Uterus (tissue), 4 donors: Measurements from ENCODE around the gene GLIS1. TPM values are rescaled to one million over a fixed set of nuclear protein-coding genes. Genes with fewer than 3 reads are reported as not detected.

Experiments
- DNase-seq, 2 donors: peaks; one replicate each; pipeline ENCODE4 v3.0.0-alpha.2; 2019 to 2020
- H3K27ac ChIP-seq, 2 donors: fragments of 200-600 bp; sonication (generic); 1 replicate in 1 of 2; 2 replicates in 1 of 2; pipeline ENCODE4 v1.5.1; 2016 to 2018
- H3K27me3 ChIP-seq, 2 donors: fragments of 200-600 bp; sonication (generic); one replicate each; pipeline ENCODE4 v1.5.1; 2018 to 2019; ENCODE audit warnings: control low read depth in 1 of 2
- H3K36me3 ChIP-seq, 2 donors: fragments of 200-600 bp; sonication (generic); one replicate each; pipeline ENCODE4 v1.5.1; 2019; ENCODE audit warnings: control low read depth in 1 of 2
- H3K4me1 ChIP-seq, 2 donors: fragments of 200-600 bp; sonication (generic); one replicate each; pipeline ENCODE4 v1.5.1; 2018 to 2019; ENCODE audit warnings: control low read depth in 1 of 2
- H3K4me3 ChIP-seq, 2 donors: fragments of 200-600 bp; sonication (generic); 1 replicate in 1 of 2; 2 replicates in 1 of 2; pipeline ENCODE4 v1.5.1; 2018 to 2019; ENCODE audit warnings: mild to moderate bottlenecking in 1 of 2
- H3K9me3 ChIP-seq, 2 donors: fragments of 200-600 bp; sonication (generic); one replicate each; pipeline ENCODE4 v1.5.1; 2019; ENCODE audit warnings: control low read depth in 1 of 2
- POLR2A ChIP-seq, 2 donors: fragments of 450-650 bp; IDR thresholded peaks; one replicate each; pipeline ENCODE4 v1.6.1; 2016; ENCODE audit warnings: antibody characterized with exemption in 2 of 2, mild to moderate bottlenecking in 1 of 2, moderate library complexity in 1 of 2
- intact Hi-C: fragments of 100-400 bp; cut with DNase I; formaldehyde crosslinking; loops from one replicate; pipeline ENCODE4 v1.15.1; 2023; ENCODE audit warnings: low total_unique reads
- total RNA-seq, 4 donors: library from RNA; depleted of rRNA in 3 of 4; stranded (reverse); fragments of >200 nt in 3 of 4; gene quantifications; one replicate each; pipeline versions ENCODE4 v1.1.0 to v1.2.4, GENCODE V29; 2014 to 2023
- TF ChIP-seq, protein P1 (sequence below), 4 experiments: fragments of 200-600 bp in 2 of 4; fragments of 450-650 bp in 2 of 4; sonication (generic) in 2 of 4; IDR thresholded peaks; one replicate each; pipeline ENCODE4 v1.5.1; 2016 to 2019; ENCODE audit warnings: antibody characterized with exemption in 4 of 4, mild to moderate bottlenecking in 2 of 4, moderate library complexity in 1 of 4
- donor health status: DM: yes; HTN: yes; CAD: no.

Gene GLIS1
- total RNA-seq, 4 donors from 2014 or later: 0.21 to 1.0 TPM; not detected in 2

GRCh38 chr1:53505891-53506290, 233.1 kb downstream of the GLIS1 start:
- intact Hi-C loops: no loop called here
- H3K4me3 ChIP-seq: no peak overlapping the region

DNA sequence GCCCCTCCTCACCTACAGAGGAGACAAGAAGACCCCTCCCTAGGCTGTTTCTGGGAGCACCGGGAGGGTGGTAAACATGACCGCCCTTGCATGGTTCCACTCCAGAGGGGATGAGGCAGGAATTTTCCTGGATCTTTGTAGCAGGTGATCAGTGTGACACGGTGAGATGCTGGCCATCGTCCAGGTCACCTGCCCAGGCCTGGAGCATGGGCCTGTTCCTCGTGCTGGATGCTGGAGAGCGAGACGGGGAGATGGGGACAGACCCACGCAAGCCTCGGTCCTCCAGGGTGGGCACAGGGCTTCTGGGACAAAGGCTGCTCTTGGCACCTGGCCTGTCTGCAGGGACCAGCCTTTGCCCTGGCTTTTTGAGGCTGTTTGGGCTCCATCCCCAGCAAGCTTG, 233.6 kb downstream of the GLIS1 start:
- Histone ChIP-seq H3K4me1 (no peaks in the 10 kb centered on the region), H3K9me3 (no peaks in the 10 kb centered on the region), H3K27ac (no peak overlapping the region), H3K36me3 (no peaks in the 10 kb centered on the region), H3K4me3 (no peak overlapping the region), H3K27me3 (no peaks in the 10 kb centered on the region)
- DNase-seq: no peak
- intact Hi-C loops: no loop called here
- no peak for TF ChIP-seq POLR2A (IDR thresholded peaks at IDR 0.05)
- TF ChIP-seq, protein P1, sequence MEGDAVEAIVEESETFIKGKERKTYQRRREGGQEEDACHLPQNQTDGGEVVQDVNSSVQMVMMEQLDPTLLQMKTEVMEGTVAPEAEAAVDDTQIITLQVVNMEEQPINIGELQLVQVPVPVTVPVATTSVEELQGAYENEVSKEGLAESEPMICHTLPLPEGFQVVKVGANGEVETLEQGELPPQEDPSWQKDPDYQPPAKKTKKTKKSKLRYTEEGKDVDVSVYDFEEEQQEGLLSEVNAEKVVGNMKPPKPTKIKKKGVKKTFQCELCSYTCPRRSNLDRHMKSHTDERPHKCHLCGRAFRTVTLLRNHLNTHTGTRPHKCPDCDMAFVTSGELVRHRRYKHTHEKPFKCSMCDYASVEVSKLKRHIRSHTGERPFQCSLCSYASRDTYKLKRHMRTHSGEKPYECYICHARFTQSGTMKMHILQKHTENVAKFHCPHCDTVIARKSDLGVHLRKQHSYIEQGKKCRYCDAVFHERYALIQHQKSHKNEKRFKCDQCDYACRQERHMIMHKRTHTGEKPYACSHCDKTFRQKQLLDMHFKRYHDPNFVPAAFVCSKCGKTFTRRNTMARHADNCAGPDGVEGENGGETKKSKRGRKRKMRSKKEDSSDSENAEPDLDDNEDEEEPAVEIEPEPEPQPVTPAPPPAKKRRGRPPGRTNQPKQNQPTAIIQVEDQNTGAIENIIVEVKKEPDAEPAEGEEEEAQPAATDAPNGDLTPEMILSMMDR (IDR thresholded peaks at IDR 0.05): no peak

More at GRCh38 chr1:53505891-53506290, 233.1 kb downstream of the GLIS1 start:
- DNase-seq: no peak
- Histone ChIP-seq H3K27ac (no peak overlapping the region), H3K4me1 (no peaks in the 10 kb centered on the region), H3K9me3 (no peaks in the 10 kb centered on the region), H3K36me3 (no peaks in the 10 kb centered on the region), H3K27me3 (no peaks in the 10 kb centered on the region)
- TF ChIP-seq, protein P1 (IDR thresholded peaks at IDR 0.05): no peak
- no peak for TF ChIP-seq POLR2A (IDR thresholded peaks at IDR 0.05)

DNA sequence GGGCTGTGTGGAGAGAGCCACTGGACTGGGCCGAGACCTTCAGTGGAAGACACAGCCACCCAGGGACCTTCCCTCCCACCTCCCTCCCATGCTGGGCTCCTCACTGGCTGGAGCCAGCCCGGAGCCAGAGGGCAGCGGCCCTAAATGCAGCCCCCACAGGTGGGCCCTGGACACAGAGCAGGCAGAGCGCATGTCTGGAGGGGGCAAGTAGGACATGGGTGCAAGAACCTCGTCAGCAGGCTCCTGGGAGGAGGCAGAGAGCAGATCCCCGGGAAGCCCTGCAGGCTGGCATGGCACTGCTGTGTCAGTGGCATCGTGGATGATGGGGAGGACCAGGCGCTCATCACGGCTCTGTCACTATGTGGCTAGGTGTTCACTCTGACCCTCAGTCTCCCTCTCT, 234.1 kb downstream of the GLIS1 start:
- H3K36me3 ChIP-seq: no peaks in the 10 kb centered on the region
- TF ChIP-seq POLR2A (IDR thresholded peaks at IDR 0.05): no peak
- TF ChIP-seq, protein P1 (IDR thresholded peaks at IDR 0.05): no peak
- H3K9me3 ChIP-seq: no peaks in the 10 kb centered on the region
- no peak overlapping the region for H3K27ac ChIP-seq
- intact Hi-C loops: no loop called here
- H3K27me3 ChIP-seq: no peaks in the 10 kb centered on the region
- H3K4me3 ChIP-seq: no peak overlapping the region
- H3K4me1 ChIP-seq: no peaks in the 10 kb centered on the region
- DNase-seq: no peak

DNA sequence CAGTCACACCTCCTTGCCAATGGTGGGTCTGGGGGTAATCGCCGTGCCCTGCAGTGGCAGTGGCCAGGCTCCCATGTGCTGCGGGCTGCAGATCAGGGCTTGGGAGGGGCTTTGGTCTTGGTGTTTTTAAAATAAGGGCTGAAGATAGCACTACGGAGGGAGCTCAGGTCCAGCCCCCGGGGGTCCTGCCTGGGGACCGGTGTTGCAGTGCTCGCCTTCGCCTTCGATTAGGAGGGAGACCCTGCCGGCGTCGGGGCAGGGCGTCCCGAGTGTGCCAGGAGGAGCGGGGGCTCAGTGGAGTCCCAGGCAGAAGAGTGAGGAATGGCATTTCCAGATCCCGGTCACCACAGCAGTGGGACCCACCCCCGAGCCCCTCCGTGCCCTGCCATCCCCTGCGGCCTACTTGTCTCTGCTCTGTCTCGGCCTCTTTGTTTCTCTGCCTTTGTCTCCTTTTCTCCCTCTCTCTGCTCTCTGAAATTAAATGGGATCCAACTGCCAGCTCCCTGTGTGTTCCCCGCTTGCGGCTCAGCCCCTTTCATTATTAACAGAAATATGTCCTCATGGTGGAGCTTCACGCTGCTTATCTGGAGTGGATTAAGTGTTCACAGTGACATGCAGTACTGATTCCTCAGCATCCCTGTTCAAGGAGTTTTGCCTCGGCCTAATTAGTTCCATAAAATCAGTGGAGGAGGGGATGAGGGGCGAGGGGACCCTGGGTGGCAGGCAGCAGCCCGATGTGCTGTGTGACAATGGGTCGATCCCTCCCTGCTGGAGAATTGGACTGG, 235.3 kb downstream of the GLIS1 start:
- no peaks in the 10 kb centered on the region for H3K9me3 ChIP-seq
- no peaks in the 10 kb centered on the region for H3K4me1 ChIP-seq
- H3K36me3 ChIP-seq: no peaks in the 10 kb centered on the region
- TF ChIP-seq, protein P1 (IDR thresholded peaks at IDR 0.05): no peak
- TF ChIP-seq POLR2A (IDR thresholded peaks at IDR 0.05): no peak
- intact Hi-C loops: no loop called here
- DNase-seq: no peak
- no peaks in the 10 kb centered on the region for H3K27me3 ChIP-seq
- H3K4me3 ChIP-seq: no peak overlapping the region
- no peak overlapping the region for H3K27ac ChIP-seq

DNA sequence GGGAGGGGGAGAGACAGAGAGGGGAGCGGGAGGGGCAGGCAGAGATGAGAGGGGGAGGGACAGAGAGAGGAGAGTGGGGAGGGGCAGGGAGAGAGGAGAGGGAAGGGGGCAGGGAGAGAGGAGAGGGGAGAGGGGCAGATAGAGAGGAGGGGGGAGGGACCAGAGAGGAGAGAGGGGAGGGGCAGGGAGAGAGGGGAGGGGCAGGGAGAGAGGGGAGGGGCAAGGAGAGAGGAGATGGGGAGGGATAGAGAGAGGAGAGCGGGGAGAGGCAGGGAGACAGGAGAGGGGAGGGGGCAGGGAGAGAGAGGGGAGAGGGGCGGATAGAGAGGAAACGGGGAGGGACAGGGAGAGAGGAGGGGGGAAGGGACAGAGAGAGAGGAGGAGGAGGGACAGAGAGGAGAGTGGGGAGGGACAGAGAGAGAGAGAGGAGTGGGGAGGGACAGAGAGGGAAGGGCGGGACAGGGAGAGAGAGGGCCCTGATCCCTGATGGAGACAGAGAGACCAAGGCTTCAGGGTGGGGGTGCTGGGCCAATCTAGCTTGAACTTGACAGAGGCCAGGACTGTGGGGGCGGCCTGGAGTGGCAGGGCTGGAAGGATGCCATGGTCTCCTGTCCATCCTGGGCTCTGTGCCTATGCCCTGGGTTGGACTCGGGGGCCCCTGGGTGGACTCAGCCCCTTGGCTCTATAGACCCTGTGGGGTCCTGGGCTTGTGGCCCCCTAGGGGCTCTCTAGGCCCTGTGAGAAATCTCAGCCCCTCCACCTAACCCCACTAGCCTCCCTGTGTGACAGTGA, 236.1 kb downstream of the GLIS1 start:
- no peak for TF ChIP-seq POLR2A (IDR thresholded peaks at IDR 0.05)
- TF ChIP-seq, protein P1 (IDR thresholded peaks at IDR 0.05): no peak
- Histone ChIP-seq H3K27ac (no peak overlapping the region), H3K36me3 (no peaks in the 10 kb centered on the region), H3K4me3 (no peak overlapping the region), H3K4me1 (no peaks in the 10 kb centered on the region), H3K27me3 (no peaks in the 10 kb centered on the region), H3K9me3 (no peaks in the 10 kb centered on the region)
- intact Hi-C loops: no loop called here
- no peak for DNase-seq
